ENCODE results near the gene PPFIA2. TPM values are rescaled to one million over a fixed set of nuclear protein-coding genes. Genes with fewer than 3 reads are reported as not detected.

Gene PPFIA2
- total RNA-seq, 1 donor from 2014 or later: 8.3 TPM

GRCh38 chr12:81705586-81705985 lies 53.6 kb downstream of the PPFIA2 start:
- H3K27me3 Mint-ChIP-seq (ENCODE audit: low read depth): no peaks in the 10 kb centered on the region
- H3K4me1 Mint-ChIP-seq: no peaks in the 10 kb centered on the region
- H3K36me3 Mint-ChIP-seq (ENCODE audit: low read depth): no peaks in the 10 kb centered on the region
- TF ChIP-seq CTCF (conservative IDR thresholded peaks at IDR 0.05): no peak
- H3K4me3 Mint-ChIP-seq: no peak overlapping the region
- no peak overlapping the region for H3K27ac Mint-ChIP-seq (ENCODE audit: unreplicated experiment)
- no peaks in the 10 kb centered on the region for H3K9me3 Mint-ChIP-seq
- no peak for DNase-seq (ENCODE audit: low read depth, low spot score)

GRCh38 chr12:81699551-81699950 lies 59.6 kb downstream of the PPFIA2 start:
- DNase-seq (ENCODE audit: low read depth, low spot score): no peak
- no peak overlapping the region for H3K27ac Mint-ChIP-seq (ENCODE audit: unreplicated experiment)
- H3K36me3 Mint-ChIP-seq (ENCODE audit: low read depth): no peaks in the 10 kb centered on the region
- no peaks in the 10 kb centered on the region for H3K27me3 Mint-ChIP-seq (ENCODE audit: low read depth)
- no peaks in the 10 kb centered on the region for H3K4me1 Mint-ChIP-seq
- no peak overlapping the region for H3K4me3 Mint-ChIP-seq
- no peak for TF ChIP-seq CTCF (conservative IDR thresholded peaks at IDR 0.05)
- H3K9me3 Mint-ChIP-seq: no peaks in the 10 kb centered on the region

DNA sequence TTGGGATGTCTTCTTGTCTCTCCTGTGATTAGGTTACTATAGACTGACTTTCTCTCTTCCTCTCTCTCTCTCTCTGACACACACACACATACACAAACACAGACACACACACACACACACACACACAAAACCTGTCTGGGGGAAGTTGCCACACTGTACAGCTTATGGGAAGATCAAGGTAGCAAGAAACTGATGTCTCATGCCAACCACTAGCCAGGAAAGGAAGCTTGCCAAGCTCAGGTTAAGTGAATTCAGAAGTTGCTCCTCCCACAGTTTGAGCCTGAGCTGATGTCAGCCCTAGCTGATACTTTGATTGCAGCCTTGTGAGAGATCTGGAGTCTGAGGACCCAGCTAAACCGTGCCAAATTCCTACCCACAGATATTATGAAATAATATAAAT lies 67.1 kb downstream of the PPFIA2 start:
- no peak overlapping the region for H3K4me3 Mint-ChIP-seq
- DNase-seq (ENCODE audit: low read depth, low spot score): no peak
- no peak for TF ChIP-seq CTCF (conservative IDR thresholded peaks at IDR 0.05)
- H3K36me3 Mint-ChIP-seq (ENCODE audit: low read depth): no peaks in the 10 kb centered on the region
- H3K27me3 Mint-ChIP-seq (ENCODE audit: low read depth): no peaks in the 10 kb centered on the region
- H3K9me3 Mint-ChIP-seq: no peaks in the 10 kb centered on the region
- H3K4me1 Mint-ChIP-seq: no peaks in the 10 kb centered on the region
- no peak overlapping the region for H3K27ac Mint-ChIP-seq (ENCODE audit: unreplicated experiment)

GRCh38 chr12:81683881-81684280 lies 75.3 kb downstream of the PPFIA2 start:
- no peaks in the 10 kb centered on the region for H3K36me3 Mint-ChIP-seq (ENCODE audit: low read depth)
- no peaks in the 10 kb centered on the region for H3K4me1 Mint-ChIP-seq
- no peaks in the 10 kb centered on the region for H3K9me3 Mint-ChIP-seq
- H3K4me3 Mint-ChIP-seq: no peak overlapping the region
- H3K27me3 Mint-ChIP-seq (ENCODE audit: low read depth): no peaks in the 10 kb centered on the region
- H3K27ac Mint-ChIP-seq (ENCODE audit: unreplicated experiment): no peak overlapping the region
- DNase-seq (ENCODE audit: low read depth, low spot score): no peak
- TF ChIP-seq CTCF (conservative IDR thresholded peaks at IDR 0.05): no peak

- no peak for DNase-seq (ENCODE audit: low read depth, low spot score)
- no peaks in the 10 kb centered on the region for H3K36me3 Mint-ChIP-seq (ENCODE audit: low read depth)
- H3K4me3 Mint-ChIP-seq: no peak overlapping the region
- no peaks in the 10 kb centered on the region for H3K4me1 Mint-ChIP-seq
- H3K27me3 Mint-ChIP-seq (ENCODE audit: low read depth): peaks cover 8% of the 10 kb centered on the region
- no peak for TF ChIP-seq CTCF (conservative IDR thresholded peaks at IDR 0.05)
- no peaks in the 10 kb centered on the region for H3K9me3 Mint-ChIP-seq
- no peak overlapping the region for H3K27ac Mint-ChIP-seq (ENCODE audit: unreplicated experiment)
Measured at GRCh38 chr12:81679614-81680013, 79.5 kb downstream of the PPFIA2 start.

GRCh38 chr12:81670759-81671158 lies 88.4 kb downstream of the PPFIA2 start:
- H3K27me3 Mint-ChIP-seq (ENCODE audit: low read depth): no peaks in the 10 kb centered on the region
- H3K27ac Mint-ChIP-seq (ENCODE audit: unreplicated experiment): no peak overlapping the region
- DNase-seq (ENCODE audit: low read depth, low spot score): no peak
- no peaks in the 10 kb centered on the region for H3K36me3 Mint-ChIP-seq (ENCODE audit: low read depth)
- peaks cover 5% of the 10 kb centered on the region for H3K4me1 Mint-ChIP-seq
- H3K4me3 Mint-ChIP-seq: no peak overlapping the region
- H3K9me3 Mint-ChIP-seq: no peaks in the 10 kb centered on the region
- no peak for TF ChIP-seq CTCF (conservative IDR thresholded peaks at IDR 0.05)
